ENCODE results near the gene LRRC49. TPM values are rescaled to one million over a fixed set of nuclear protein-coding genes. Genes with fewer than 3 reads are reported as not detected.
"Not testable (repeated sequence)": the region's sequence is repeated elsewhere in the genome, so short reads cannot be mapped to it uniquely, and the experiment has no call there.

Gene LRRC49
- polyA plus RNA-seq, 1 donor (not counting 4 experiments of a cell fraction or from before 2014, with no cell fraction given): 9.9 TPM

DNA sequence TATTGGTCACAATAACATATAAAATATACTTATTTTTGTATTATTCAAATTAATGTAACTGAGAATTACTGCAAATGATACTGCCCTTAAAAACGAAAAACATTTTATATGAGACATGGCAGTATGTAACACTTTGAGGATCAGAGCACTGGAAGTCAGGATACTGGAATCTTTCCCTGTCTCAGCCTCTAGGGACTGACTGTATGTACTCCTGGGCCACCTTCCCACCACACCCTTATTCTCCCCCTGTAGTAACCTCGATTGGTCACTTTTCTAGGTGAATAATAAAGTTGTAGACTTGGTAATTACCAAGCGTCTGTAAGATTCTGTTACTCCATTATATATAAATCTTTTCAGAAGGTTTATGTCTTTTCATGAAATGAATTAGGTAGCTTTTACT is 43.0 kb downstream of the LRRC49 start:
- no peak overlapping the region for H2AFZ ChIP-seq (ENCODE audit: control insufficient read depth, low read length)
- H4K20me1 ChIP-seq (ENCODE audit: control insufficient read depth, extremely low read depth, insufficient read depth, low read length): no peaks in the 10 kb centered on the region
- H3K79me2 ChIP-seq (ENCODE audit: control insufficient read depth, insufficient read depth, low read length): no peaks in the 10 kb centered on the region
- no peaks in the 10 kb centered on the region for H3K4me1 ChIP-seq (ENCODE audit: control insufficient read depth, extremely low read depth, insufficient read depth, low read length)
- no peak overlapping the region for H3K4me2 ChIP-seq (ENCODE audit: control insufficient read depth, extremely low read depth, insufficient read depth, low read depth, low read length)
- no peak overlapping the region for H3K9ac ChIP-seq (ENCODE audit: control insufficient read depth, extremely low read depth, insufficient read depth, low read length)
- no peak overlapping the region for H3K4me3 ChIP-seq (ENCODE audit: control insufficient read depth in 2 of 3, extremely low read depth in 1 of 3, insufficient read depth in 2 of 3, low read depth in 1 of 3, low read length in 3 of 3)
- no peaks in the 10 kb centered on the region for H3K9me3 ChIP-seq (ENCODE audit: control insufficient read depth, low read depth, low read length)
- no peak overlapping the region for H3K27ac ChIP-seq (ENCODE audit: control insufficient read depth, insufficient read depth, low read length)
- FAIRE-seq (no peak), DNase-seq (ENCODE audit: low read depth, low spot score) (no peak)
- no peaks in the 10 kb centered on the region for H3K36me3 ChIP-seq (ENCODE audit: control insufficient read depth in 2 of 2, extremely low read depth in 1 of 2, insufficient read depth in 2 of 2, low read length in 2 of 2)
- H3K27me3 ChIP-seq (ENCODE audit: control insufficient read depth, extremely low read depth, insufficient read depth, low read length): no peaks in the 10 kb centered on the region
- H3K9me1 ChIP-seq (ENCODE audit: control insufficient read depth, extremely low read depth, insufficient read depth, low read length): no peaks in the 10 kb centered on the region
- TF ChIP-seq EZH2 (IDR thresholded peaks at IDR 0.05; ENCODE audit: low read length): no peak
- no peak for TF ChIP-seq CTCF (optimal IDR thresholded peaks at IDR 0.05 in 1 of 3, IDR thresholded peaks at IDR 0.05 in 1 of 3, conservative IDR thresholded peaks at IDR 0.05 in 1 of 3; ENCODE audit: extremely low read depth in 1 of 3, insufficient read depth in 2 of 3, low read length in 3 of 3)
- dilution Hi-C loops (cut with MboI; ENCODE audit: extremely low pct_ligation_motif_present, low sequenced_read_pairs): no loop called here

GRCh38 chr15:70936326-70936725 is 43.7 kb downstream of the LRRC49 start:
- no peak for DNase-seq (ENCODE audit: low read depth, low spot score)
- no peaks in the 10 kb centered on the region for H3K9me3 ChIP-seq (ENCODE audit: control insufficient read depth, low read depth, low read length)
- H4K20me1 ChIP-seq (ENCODE audit: control insufficient read depth, extremely low read depth, insufficient read depth, low read length): no peaks in the 10 kb centered on the region
- no peaks in the 10 kb centered on the region for H3K79me2 ChIP-seq (ENCODE audit: control insufficient read depth, insufficient read depth, low read length)
- H3K36me3 ChIP-seq (ENCODE audit: control insufficient read depth in 2 of 2, extremely low read depth in 1 of 2, insufficient read depth in 2 of 2, low read length in 2 of 2): no peaks in the 10 kb centered on the region
- no peak overlapping the region for H3K9ac ChIP-seq (ENCODE audit: control insufficient read depth, extremely low read depth, insufficient read depth, low read length)
- peak; percentile 48 for FAIRE-seq
- H3K4me3 ChIP-seq (ENCODE audit: control insufficient read depth in 2 of 3, extremely low read depth in 1 of 3, insufficient read depth in 2 of 3, low read depth in 1 of 3, low read length in 3 of 3): no peak overlapping the region
- no peaks in the 10 kb centered on the region for H3K27me3 ChIP-seq (ENCODE audit: control insufficient read depth, extremely low read depth, insufficient read depth, low read length)
- no peak overlapping the region for H3K4me2 ChIP-seq (ENCODE audit: control insufficient read depth, extremely low read depth, insufficient read depth, low read depth, low read length)
- no peak overlapping the region for H3K27ac ChIP-seq (ENCODE audit: control insufficient read depth, insufficient read depth, low read length)
- no peak overlapping the region for H2AFZ ChIP-seq (ENCODE audit: control insufficient read depth, low read length)
- dilution Hi-C loops (cut with MboI; ENCODE audit: extremely low pct_ligation_motif_present, low sequenced_read_pairs): no loop called here
- no peaks in the 10 kb centered on the region for H3K4me1 ChIP-seq (ENCODE audit: control insufficient read depth, extremely low read depth, insufficient read depth, low read length)
- no peaks in the 10 kb centered on the region for H3K9me1 ChIP-seq (ENCODE audit: control insufficient read depth, extremely low read depth, insufficient read depth, low read length)
- TF ChIP-seq EZH2 (IDR thresholded peaks at IDR 0.05; ENCODE audit: low read length) (no peak), CTCF (optimal IDR thresholded peaks at IDR 0.05 in 1 of 3, IDR thresholded peaks at IDR 0.05 in 1 of 3, conservative IDR thresholded peaks at IDR 0.05 in 1 of 3; ENCODE audit: extremely low read depth in 1 of 3, insufficient read depth in 2 of 3, low read length in 3 of 3) (no peak)

DNA sequence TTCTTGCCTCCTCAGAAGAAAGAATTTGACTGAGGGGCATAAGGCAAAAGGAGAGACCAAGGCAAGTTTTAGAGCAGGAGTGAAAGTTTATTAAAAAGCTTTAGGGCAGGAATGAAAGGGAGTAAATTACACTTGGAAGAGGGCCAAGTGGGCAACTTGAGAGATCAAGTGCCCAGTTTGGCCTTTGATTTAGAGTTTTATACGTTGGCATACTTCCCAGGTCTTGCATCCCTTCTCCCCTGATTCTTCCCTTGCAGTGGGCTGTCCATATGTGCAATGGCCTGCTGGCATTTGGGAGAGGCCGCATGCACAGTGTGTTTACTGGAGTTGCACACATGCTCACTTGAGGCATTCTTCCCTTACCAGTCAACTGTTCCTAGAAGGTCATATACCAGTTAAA is 50.7 kb downstream of the LRRC49 start:
- not testable (repeated sequence) for FAIRE-seq

More for the DNA sequence above, 50.7 kb downstream of the LRRC49 start:
- H3K27me3 ChIP-seq (ENCODE audit: control insufficient read depth, extremely low read depth, insufficient read depth, low read length); H3K9me1 ChIP-seq (ENCODE audit: control insufficient read depth, extremely low read depth, insufficient read depth, low read length); H3K4me1 ChIP-seq (ENCODE audit: control insufficient read depth, extremely low read depth, insufficient read depth, low read length); H3K4me3 ChIP-seq (ENCODE audit: control insufficient read depth in 2 of 3, extremely low read depth in 1 of 3, insufficient read depth in 2 of 3, low read depth in 1 of 3, low read length in 3 of 3); H3K4me2 ChIP-seq (ENCODE audit: control insufficient read depth, extremely low read depth, insufficient read depth, low read depth, low read length); H3K36me3 ChIP-seq (ENCODE audit: control insufficient read depth in 2 of 2, extremely low read depth in 1 of 2, insufficient read depth in 2 of 2, low read length in 2 of 2); H3K9ac ChIP-seq (ENCODE audit: control insufficient read depth, extremely low read depth, insufficient read depth, low read length); H3K27ac ChIP-seq (ENCODE audit: control insufficient read depth, insufficient read depth, low read length); H3K9me3 ChIP-seq (ENCODE audit: control insufficient read depth, low read depth, low read length); dilution Hi-C loops (cut with MboI; ENCODE audit: extremely low pct_ligation_motif_present, low sequenced_read_pairs); H4K20me1 ChIP-seq (ENCODE audit: control insufficient read depth, extremely low read depth, insufficient read depth, low read length); H2AFZ ChIP-seq (ENCODE audit: control insufficient read depth, low read length); H3K79me2 ChIP-seq (ENCODE audit: control insufficient read depth, insufficient read depth, low read length); DNase-seq (ENCODE audit: low read depth, low spot score): not testable (repeated sequence)

Data from keratinocyte (primary cell).